Glutamatergic neuron (in vitro differentiated cells): ENCODE measurements around the gene KCNB1. TPM values are rescaled to one million over a fixed set of nuclear protein-coding genes. Genes with fewer than 3 reads are reported as not detected.
"Not testable (repeated sequence)": the region's sequence is repeated elsewhere in the genome, so short reads cannot be mapped to it uniquely, and the experiment has no call there.

ENCODE experiments used
- DNase-seq: peaks from one replicate; pipeline ENCODE4 v3.0.0; 2022
- H3K27ac Mint-ChIP-seq: one replicate; pipeline ENCODE4 v1.8.0; 2020; ENCODE audit warnings: mild to moderate bottlenecking, mixed read lengths, inconsistent platforms; ENCODE audit not compliant: unreplicated experiment
- H3K27me3 Mint-ChIP-seq: one replicate; pipeline ENCODE4 v1.8.0; 2020; ENCODE audit warnings: mild to moderate bottlenecking, moderate library complexity, mixed read lengths, inconsistent platforms; ENCODE audit not compliant: unreplicated experiment
- H3K36me3 Mint-ChIP-seq: one replicate; pipeline ENCODE4 v1.8.0; 2020; ENCODE audit warnings: mild to moderate bottlenecking, mixed read lengths, inconsistent platforms; ENCODE audit not compliant: unreplicated experiment
- H3K4me1 Mint-ChIP-seq: one replicate; pipeline ENCODE4 v1.8.0; 2020; ENCODE audit warnings: mild to moderate bottlenecking, low read depth, mixed read lengths, inconsistent platforms; ENCODE audit not compliant: unreplicated experiment
- H3K4me3 Mint-ChIP-seq: one replicate; pipeline ENCODE4 v1.8.0; 2020; ENCODE audit warnings: mild to moderate bottlenecking, mixed read lengths, inconsistent platforms; ENCODE audit not compliant: unreplicated experiment
- H3K9me3 Mint-ChIP-seq: one replicate; pipeline ENCODE4 v1.8.0; 2020; ENCODE audit warnings: mild to moderate bottlenecking, moderate library complexity, mixed read lengths, inconsistent platforms; ENCODE audit not compliant: unreplicated experiment
- total RNA-seq: library from RNA; stranded (reverse); fragmentation: NEBNext Ultra II Directional; extraction: Animal tissue kit (Norgen Biotek cat#: 25700); gene quantifications from one replicate; pipeline ENCODE4 v1.2.1, GENCODE V29; 2021; ENCODE audit not compliant: unreplicated experiment
- TF ChIP-seq, protein P1 (sequence below): fragments of 200-600 bp; sonication (generic); IDR thresholded peaks from one replicate; pipeline ENCODE4 v1.5.0; 2021; ENCODE audit not compliant: partially characterized antibody, unreplicated experiment

KCNB1 gene
- total RNA-seq, 1 donor from 2014 or later: 3.1 TPM

DNA sequence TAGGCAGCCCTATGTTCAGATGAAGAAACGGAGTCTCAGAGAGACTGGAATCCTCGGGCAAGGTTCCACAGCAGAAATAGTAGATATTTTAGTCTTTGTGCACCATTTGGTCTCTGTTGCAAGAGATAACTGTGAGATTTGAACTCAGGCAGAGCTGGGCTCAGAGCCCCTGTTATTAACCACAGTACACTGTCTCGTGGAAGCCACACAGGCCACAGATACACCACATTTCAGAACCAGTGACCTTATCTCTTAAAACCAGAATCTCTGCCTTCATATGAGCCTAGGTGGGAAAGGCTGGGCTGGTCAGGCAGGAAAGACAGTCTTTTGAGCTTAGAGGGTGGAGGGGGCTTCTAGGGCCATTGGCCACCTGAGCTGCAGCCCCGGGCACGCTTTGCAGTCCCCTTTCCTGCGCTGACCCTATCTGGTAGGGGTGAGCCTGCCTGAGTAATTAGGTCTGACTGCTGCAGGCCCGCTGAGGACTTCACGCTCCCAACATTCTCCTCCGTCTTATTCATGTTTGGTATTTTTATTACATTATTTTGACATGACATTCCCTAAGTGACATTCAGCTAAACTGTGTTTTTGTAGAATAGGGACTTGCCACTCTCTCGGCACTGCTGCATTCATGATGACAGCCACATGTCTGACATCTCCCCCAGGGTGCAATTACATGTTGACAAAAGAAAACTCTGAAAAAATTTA is 71.1 kb downstream of the KCNB1 start:
- no peak for DNase-seq

DNA sequence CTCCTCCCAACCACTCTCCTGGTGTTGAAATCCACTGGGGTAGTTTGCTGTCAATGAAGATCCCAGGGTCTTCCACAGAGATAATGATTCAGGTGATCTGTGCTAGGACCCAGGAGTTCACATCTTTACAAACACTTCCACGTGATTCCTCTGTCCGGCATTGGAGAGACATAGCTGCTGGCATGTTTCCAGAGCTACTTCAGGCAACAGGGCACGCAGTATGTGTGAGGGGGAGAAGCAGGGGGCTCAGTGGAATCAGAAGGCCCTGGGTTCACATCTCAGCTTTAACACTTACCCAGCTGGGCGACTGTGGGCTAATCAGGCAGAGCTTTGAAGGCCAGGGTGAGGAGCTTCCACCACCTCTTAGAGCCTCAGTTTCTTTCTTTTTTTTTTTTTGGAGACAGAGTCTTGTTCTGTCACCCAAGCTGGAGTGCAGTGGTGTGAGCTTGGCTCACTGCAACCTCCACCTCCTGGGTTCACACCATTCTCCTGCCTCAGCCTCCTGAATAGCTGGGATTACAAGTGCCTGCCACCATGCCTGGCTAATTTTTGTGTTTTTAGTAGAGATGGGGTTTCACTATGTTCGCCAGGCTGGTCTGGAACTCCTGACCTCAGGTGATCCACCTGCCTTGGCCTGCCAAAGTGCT is 72.4 kb downstream of the KCNB1 start:
- not testable (repeated sequence) for DNase-seq, H3K9me3 Mint-ChIP-seq, H3K4me3 Mint-ChIP-seq, H3K4me1 Mint-ChIP-seq, H3K27ac Mint-ChIP-seq, H3K36me3 Mint-ChIP-seq, H3K27me3 Mint-ChIP-seq

More for the DNA sequence above, 71.1 kb downstream of the KCNB1 start:
- H3K4me1 Mint-ChIP-seq: no peaks in the 10 kb centered on the region
- no peak overlapping the region for H3K27ac Mint-ChIP-seq
- H3K4me3 Mint-ChIP-seq: no peak overlapping the region
- H3K27me3 Mint-ChIP-seq: no peaks in the 10 kb centered on the region
- H3K36me3 Mint-ChIP-seq: no peaks in the 10 kb centered on the region
- TF ChIP-seq, protein P1, sequence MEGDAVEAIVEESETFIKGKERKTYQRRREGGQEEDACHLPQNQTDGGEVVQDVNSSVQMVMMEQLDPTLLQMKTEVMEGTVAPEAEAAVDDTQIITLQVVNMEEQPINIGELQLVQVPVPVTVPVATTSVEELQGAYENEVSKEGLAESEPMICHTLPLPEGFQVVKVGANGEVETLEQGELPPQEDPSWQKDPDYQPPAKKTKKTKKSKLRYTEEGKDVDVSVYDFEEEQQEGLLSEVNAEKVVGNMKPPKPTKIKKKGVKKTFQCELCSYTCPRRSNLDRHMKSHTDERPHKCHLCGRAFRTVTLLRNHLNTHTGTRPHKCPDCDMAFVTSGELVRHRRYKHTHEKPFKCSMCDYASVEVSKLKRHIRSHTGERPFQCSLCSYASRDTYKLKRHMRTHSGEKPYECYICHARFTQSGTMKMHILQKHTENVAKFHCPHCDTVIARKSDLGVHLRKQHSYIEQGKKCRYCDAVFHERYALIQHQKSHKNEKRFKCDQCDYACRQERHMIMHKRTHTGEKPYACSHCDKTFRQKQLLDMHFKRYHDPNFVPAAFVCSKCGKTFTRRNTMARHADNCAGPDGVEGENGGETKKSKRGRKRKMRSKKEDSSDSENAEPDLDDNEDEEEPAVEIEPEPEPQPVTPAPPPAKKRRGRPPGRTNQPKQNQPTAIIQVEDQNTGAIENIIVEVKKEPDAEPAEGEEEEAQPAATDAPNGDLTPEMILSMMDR: no peak
- no peaks in the 10 kb centered on the region for H3K9me3 Mint-ChIP-seq

DNA sequence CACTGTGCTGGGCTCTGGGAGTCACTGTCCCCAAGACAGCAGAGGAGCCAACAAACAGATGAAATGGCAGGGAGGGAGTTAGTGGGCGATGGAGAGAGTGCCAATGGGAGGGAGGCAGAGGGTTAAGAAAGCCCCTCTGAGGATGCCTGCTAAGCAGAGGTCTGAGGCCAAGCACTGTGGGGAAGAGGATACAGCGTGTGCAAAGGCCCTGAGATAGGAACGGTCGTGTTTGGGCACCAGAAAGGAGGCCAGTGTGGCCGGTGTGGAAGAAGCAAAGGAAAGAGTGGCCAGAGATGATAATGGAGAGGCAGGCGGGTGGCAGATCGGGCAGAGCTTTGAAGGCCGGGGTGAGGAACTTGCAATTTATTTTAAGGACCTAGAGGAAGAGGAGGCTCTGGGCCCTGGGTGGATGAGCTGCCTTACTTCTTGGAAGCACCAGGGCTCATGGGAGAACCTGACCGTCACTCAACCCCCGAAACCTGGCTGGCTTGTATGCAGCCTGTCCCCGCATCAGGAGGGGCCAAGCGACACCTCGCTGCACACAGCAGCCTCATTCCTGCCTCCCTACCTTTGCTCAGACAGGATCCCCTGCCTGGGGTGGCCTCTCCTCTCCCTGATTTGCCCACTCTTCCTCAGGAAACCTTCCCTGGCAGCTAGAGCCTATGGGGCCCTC is 73.0 kb downstream of the KCNB1 start:
- Mint-ChIP-seq H3K27ac (no peak overlapping the region), H3K4me1 (peaks cover 3% of the 10 kb centered on the region), H3K27me3 (no peaks in the 10 kb centered on the region), H3K4me3 (no peak overlapping the region), H3K36me3 (no peaks in the 10 kb centered on the region), H3K9me3 (no peaks in the 10 kb centered on the region)
- DNase-seq: no peak
- TF ChIP-seq, protein P1: no peak

DNA sequence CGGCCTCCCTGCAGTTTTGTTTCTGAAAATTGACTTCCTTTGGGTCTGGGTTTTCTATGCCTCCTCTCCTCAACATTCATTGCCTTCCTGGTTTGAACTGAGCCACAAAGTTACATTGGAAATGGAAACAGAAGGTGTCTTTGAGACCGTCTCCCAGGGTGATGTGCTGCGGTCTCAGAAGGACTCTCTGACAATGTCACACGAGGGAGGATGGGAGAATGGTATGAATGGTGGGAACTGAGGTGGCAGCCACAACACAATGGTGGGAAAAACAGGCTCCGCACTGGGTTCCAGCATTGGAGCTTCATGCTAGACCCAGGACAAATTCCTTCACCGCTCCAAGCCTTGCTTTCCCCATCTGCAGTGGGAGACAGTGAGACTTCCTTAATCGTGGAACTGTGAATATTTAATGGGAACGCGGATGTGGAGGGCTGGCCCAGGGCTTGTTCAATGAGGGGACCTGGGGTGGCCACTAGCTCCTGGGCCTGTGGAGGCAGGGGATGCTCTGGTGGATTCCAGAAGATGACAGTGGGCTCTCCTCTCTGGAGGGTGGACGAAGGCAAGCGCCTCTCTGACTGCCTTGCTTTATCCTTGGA is 73.9 kb downstream of the KCNB1 start:
- Mint-ChIP-seq H3K36me3 (no peaks in the 10 kb centered on the region), H3K4me3 (no peak overlapping the region), H3K27ac (no peak overlapping the region), H3K4me1 (peaks cover 3% of the 10 kb centered on the region), H3K27me3 (no peaks in the 10 kb centered on the region), H3K9me3 (no peaks in the 10 kb centered on the region)
- TF ChIP-seq, protein P1: no peak
- DNase-seq: no peak

DNA sequence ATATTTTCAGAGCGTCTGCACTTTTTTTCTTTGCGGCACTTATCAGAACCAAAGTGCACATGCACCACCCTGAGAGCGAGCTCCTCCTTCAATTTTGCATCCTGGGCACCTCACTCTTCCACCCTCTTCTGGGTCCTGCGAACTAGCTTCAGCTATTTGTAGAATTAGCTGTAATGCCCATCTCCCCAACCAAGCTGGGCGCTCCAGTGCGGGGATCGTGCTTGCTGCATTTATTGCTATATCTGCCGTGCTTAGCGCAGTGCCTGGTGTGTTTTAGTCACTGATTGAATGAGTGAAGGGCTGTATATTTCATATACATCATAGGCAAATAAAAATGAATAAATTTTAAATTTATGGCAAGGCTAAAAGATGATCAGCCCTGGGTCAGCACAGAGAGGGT is 75.8 kb downstream of the KCNB1 start:
- no peak overlapping the region for H3K27ac Mint-ChIP-seq
- H3K4me3 Mint-ChIP-seq: no peak overlapping the region
- no peaks in the 10 kb centered on the region for H3K9me3 Mint-ChIP-seq
- no peaks in the 10 kb centered on the region for H3K27me3 Mint-ChIP-seq
- DNase-seq: no peak
- peaks cover 3% of the 10 kb centered on the region for H3K4me1 Mint-ChIP-seq
- TF ChIP-seq, protein P1: no peak
- H3K36me3 Mint-ChIP-seq: peaks cover 5% of the 10 kb centered on the region
